Breast epithelium (tissue), 3 donors: ENCODE results near the gene NRIP1.

Experiments used
- CTCF ChIP-seq, 3 donors: fragments of 450-650 bp; IDR thresholded peaks; one replicate each; pipeline ENCODE4 v1.5.1; 2016 to 2017; ENCODE audit warnings: antibody characterized with exemption in 3 of 3, mild to moderate bottlenecking in 3 of 3, moderate library complexity in 3 of 3
- POLR2AphosphoS5 ChIP-seq, 3 donors: sonication (generic); formaldehyde crosslinking; IDR thresholded peaks; one replicate each; pipeline ENCODE4 v1.6.1; 2017; ENCODE audit warnings: antibody characterized with exemption in 3 of 3

GRCh38 chr21:14961502-14961901 lies 103.3 kb downstream of the NRIP1 start:
- TF ChIP-seq CTCF (IDR thresholded peaks at IDR 0.05), result no peak
- TF ChIP-seq POLR2AphosphoS5 (IDR thresholded peaks at IDR 0.05), result no peak
